Activated CD4-positive, alpha-beta T cell treated with anti-CD3 and anti-CD28 coated beads, Interleukin-2, amount 50 U/mL, for 1 hour (primary cell): Measurements from ENCODE around the gene GNA12.
"Not testable (repeated sequence)": the region's sequence is repeated elsewhere in the genome, so short reads cannot be mapped to it uniquely, and the experiment has no call there.

Experiments used
- DNase-seq: peaks from one replicate; pipeline ENCODE4 v3.0.0-alpha.2; 2020

The GNA12 gene

DNA sequence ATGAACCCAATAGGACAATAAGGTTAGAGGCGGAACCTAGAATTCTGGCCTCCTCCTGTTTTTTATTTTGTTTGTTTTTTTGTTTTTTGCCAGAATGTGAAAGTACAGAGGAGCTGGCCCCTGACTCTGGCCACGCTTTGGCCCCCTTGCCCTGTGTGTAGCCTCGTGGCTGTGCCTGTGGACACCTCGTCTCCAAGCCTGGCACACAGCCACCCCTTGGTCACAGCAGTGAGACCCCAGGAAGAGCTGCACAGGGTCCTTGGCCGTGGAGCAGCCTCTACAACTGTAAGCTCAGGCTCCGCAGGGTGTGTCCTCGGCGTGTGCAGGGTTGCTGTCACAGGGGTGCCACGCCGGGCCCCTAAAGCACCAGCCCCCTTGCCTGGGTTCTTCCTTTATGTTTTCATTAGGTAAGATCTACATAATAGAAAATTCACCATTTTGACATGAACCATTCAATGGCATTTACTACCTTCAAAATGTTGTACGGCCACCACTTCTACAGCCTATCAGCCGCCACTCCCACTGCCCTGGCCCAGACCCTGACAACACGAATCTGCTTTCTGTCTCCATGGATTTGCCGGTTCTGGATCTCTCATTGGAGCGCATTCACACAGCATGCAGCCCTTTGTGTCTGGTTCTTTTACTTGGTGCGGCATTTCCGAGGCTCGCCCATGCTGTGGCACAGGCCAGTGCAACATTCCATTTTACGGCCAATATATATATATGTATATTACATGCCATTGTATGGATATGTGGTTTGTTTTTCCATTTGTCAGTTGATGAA lies 105.2 kb downstream of the GNA12 start:
- no peak for DNase-seq

DNA sequence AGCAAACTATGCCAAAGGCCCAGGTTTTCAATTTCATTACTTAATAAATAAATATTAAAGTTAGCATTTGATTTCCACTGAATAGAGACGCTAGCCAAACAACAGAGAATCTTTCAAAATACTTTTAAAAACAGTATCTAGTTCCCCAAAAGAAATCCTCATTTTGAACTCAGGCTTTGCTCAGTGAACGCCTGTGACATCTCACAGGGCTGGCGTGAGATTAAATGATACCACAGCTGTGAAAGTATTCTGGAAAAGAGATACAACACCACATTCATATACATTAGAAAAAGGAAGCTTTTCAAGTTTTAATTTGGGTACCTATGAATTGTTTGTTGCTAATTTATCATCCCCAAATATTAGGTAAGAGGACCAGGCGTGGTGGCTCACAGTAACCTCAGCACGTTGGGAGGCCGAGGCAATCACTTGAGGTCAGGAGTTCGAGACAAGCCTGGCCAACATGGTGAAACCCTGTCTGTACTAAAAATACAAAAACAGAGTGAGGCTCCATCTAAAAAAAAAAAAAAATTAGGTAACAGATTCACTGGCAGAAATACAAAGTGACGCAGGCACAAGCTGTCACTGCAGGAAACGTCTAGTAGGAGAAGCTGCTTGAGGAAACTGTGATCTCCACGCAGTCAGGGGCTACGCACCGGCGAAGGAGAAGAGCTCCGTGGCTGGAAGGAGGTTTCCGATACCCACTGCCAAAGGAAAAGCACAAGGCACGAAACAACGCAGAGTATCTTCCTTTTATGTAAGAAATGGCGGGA lies 106.2 kb downstream of the GNA12 start:
- DNase-seq, result no peak

DNA sequence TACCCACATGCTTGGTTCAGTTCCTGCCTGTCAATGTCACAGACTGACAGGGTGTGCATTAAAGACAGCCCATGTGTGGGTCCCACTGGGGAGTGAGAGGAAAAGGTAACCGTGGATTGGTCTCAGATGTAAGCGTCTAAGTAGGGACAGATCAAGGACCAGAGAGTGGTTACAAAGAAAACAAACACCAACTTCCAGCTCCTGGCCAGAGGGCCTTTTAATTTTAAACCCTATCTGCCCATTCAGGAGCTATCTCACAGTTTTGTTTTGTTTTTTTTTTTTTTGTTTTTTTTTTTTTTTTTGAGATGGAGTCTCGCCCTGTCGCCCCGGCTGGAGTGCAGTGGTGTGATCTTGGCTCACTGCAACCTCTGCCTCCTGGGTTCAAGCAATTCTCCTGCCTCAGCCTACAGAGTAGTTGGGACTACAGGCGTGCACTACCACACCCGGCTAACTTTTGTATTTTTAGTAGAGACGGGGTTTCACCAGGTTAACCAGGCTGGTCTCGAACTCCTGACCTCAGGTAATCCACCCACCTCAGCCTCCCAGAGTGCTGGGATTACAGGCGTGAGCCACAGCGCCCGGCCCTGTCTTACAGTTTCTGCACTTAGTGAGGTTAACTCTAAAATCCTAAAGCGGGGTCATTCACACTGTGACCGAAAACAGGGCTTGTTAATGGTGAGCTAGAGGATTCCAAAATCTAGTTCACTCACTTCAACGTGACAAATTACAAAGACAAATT lies 106.9 kb downstream of the GNA12 start:
- DNase-seq, result not testable (repeated sequence)

DNA sequence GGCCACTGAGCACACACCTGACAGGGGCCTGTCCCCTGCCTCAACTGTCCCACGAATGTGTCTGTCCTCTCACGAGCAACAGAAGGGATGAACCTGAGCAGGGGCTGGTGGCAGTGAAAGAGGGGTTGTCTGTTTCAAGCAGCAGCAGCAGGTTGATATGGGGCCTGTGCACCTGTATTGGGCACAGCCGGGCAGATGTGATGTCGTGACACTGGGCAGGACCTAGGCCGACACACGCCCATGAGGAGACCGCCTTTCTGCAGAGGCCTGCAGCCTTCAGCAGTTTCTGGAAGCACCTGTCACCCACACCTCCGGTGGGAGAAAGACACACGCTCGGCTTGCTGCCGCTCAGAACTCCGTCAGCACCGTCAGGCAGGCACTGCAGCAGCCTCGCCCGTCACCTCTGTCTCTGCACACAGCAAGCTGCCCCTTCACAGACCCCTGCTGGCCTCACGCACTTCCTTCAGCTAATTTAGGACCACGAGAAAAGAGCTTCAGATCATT lies 107.6 kb downstream of the GNA12 start:
- no peak for DNase-seq

DNA sequence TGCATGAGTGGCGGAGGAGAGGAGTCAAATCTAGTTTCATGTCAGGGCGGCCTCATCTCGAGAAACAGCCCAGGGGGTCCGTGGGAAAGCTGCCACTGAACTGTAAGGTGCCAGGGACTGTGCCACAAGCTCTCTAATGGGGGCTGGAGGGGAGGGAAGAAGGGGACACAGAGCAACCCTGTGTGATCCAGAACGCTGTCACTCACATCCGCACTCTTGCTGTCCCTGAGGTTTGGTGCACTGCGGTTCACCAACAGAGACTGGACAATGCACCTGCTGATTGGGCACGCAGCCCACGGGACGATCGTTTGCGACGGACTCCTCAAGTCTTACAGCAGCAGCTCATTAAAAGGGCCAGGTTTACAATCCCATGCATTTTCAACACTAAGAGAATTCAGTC lies 108.4 kb downstream of the GNA12 start:
- DNase-seq, result no peak

DNA sequence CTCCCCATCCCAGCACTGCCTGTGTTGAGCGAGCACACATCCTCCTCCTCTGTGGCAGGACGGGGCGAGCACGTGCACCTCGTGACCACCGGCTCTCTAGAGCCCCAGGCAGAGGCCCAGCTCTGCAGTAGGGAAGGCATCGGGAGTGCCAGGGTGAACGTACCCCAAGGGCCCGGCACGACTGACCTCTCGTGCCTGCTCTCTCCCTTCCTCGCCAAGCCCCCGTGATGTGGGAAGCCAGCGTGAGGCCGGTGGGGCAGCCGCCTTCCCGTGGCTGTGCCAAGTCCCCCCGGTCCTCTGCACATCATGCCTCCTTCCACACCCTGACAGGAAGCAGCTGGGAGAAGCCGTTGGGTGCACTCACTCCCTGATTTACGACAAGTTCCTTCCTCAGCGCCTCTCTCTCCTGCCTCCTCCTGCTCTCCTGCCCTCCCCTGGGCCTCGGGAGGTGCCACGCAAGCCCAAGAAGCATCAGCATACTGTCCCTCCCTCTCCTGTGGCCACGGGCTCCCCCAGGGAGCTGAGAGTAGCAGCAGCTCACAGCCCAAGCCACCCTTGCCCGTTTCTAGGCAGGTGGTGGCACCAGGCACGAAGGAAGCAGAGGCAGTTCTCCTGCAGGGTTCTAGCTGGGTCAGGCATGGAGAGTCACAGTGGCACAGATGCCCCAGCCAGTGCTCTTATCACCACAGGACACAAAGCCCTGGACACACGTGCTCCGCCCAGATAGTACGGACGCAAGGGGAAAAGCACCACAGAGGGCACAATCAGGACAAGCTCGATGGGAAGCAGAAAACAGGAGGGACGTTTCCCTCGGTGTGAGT lies 109.1 kb downstream of the GNA12 start:
- DNase-seq, result no peak

DNA sequence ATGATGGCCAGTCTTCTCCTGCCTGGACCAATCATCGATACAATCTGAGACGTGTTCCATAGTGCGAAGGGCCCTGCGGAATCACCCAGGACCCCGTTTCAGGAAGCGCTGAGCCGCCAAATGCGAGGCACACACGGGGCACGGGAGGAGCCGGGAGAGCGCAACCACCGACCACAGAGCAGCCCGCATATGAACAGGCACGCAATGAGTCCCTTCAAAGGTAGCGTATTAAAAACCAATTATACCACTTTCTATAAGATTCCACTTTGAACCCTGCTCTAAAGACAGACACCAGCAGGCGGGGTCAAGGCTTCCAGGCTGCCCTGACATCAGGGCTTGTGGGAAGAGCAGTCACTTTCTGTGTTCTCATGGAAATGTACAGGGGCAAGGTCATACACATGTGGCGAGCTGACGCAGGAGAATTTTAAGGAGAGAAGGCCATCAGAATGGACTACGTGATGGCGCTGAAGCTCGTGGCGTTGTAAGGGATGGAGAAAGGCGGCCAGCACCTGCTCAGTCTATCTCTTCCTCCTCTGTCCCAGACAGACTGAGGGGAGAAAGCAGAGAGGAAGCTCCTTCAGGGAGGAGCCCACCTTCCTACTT lies 109.9 kb downstream of the GNA12 start:
- no peak for DNase-seq

DNA sequence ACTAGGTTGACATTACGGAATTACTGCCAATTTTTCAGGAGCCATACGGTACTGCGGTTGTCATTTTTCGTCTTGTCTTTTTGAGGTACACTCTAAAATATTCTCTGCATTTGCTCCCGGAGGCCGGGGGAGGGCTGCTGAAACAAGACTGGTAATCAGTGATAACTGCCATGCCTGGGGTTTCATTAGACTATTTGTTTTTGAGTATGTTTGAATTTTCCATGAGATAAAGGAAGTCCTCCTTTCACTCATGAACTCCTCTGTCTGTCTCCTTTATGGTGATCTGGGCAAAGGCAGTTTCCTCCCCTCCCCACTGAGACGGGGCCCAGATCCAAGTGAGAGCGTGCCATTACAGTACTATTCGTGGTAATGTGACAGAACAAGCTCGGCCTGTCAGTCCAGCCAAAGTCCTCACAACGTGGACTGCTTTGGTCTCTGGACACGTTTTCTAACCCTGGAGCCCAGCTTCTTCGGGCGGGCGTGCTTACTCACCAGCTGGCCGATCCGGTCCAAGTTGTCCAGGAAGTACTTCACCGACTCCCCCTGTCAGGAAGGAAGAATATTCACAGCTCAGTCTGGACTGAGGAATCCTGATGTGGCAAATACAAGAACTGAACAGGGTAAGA lies 111.0 kb downstream of the GNA12 start:
- DNase-seq, result no peak

DNA sequence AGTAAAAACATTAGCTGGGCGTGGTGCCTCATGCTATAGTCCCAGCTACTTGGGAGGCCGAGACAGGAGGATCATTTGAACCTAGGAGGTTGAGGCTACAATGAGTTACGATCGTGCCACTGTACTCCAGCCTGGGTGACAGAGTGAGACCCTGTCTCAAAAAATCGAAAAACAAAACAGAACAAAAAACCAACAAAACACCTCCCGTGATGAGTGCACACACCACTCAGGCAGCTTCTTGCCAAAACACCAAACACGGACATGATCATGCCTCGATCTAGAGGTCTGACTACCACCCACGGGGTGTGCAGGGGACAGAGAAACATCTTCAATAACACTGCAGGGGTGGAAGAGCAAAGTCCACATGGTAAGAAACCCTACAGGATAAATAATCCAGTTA lies 111.7 kb downstream of the GNA12 start:
- no peak for DNase-seq

DNA sequence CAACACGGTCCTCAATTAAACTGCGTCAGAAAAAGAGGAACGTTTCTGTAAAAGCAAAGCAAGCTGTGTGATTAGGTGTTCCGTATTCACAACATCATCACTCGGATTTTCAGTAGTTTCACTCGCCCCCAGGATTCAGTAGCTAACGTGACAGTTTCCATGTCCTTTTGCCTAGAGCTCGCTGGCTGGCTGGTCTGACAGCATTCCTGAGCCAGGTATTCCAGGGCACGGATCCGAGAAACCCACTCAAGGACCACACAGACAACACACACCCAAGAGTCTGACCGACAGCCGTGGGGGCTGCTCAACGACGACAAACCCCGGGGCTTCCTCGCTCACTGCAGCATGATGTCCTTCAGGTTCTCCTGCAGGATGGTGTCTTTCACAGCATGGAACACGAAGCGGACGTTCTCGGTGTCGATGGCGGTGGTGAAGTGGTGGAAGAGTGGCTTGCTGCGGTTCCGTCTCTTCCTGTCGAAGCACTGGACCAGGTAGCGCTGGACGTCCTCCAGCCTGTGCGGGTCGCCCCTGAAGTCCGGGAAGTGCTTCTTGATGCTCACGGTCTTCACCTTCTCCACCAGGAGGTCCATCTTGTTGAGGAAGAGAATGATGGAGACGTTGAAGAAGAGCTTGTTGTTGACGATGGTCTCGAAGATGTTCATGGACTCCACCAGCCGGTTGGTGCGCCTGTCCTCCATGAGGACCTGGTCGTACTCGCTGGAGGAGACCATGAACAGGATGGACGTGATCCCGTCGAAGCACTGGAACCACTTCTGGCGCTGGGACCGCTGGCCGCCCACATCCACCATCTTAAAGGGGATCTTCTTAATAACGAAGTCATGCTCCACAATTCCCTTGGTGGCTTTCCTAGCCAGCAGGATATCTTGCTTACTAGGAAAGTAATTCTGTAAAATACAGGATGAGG lies 113.0 kb downstream of the GNA12 start:
- no peak for DNase-seq

DNA sequence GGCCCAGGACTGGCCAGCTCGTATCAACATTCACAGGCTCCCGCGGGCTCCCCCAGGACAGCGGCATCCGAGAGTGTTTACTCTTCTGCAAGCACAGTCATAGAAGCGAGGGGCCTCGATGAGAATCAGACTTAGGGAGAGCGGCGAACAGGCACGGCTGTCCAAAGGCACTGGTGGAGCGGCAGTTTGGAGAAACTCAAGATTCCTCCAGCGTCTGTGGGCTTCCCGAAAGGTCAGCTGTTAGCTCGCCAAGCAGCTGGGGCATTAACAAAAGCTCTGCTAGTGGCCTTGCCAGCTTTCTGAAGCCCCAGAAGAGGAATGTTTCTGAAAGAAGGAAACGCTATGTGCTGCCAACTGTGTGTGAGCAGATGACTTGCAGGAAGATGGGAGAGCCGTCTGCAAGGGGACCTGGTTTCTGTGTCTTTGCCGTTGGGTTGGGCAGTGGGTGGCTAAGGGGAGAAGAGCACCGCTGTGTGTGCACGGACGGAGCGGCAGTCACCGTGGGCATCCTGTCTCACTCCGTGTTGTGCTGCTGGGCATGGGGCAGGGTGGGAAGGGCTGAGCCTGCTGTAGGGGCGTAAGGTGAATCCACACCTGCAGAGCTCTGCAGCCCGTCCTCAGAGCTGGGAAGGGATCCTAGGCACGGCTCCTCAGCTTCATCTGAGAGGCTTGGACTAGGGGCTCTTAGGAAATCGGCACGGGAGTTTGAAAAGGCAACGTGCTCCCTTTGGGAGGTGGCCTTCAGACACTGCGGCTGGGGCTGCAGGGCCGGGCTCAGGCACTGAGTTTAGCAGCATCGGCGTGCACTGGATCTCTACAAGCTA lies 114.0 kb downstream of the GNA12 start:
- no peak for DNase-seq

DNA sequence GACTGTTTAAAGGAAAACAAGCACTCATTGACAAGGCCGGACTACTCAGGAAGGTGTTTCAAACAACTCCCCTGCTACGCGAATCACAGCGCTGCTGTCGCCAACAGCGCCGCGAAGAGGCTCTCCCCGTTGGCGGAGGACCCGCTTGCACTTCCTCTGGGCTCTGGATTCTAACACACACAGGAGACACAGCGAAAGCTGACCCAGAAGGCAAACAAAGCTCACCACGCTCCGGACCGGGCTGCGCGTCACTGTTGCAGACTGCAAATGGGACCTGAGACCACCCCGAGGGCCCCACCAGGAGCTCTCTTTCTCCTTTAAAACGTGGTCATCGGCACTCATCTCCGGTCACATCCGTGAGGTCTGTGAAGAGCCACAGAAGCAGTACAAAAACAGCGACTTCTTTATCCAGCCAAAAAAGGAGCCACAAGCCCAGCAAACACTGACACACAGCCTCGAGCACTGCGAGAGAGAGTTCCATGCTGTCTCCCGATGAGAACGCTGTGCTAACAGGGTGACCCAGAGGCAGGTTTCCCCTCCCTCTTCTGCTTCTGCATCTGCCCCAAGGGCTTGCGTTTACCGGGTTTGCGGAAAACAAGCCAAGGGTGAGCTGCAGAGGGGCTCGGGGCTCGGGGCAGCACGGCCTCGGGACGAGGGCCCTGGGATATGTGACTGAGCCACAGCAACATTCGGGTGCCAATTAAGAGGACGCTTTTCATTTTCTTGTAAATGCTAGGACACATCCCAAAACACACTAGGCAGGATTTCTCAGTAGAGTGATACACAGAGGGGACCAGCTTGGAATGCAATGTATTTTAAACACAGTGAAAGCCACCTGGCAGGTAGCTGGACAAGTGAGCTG lies 114.8 kb downstream of the GNA12 start:
- DNase-seq, result no peak

DNA sequence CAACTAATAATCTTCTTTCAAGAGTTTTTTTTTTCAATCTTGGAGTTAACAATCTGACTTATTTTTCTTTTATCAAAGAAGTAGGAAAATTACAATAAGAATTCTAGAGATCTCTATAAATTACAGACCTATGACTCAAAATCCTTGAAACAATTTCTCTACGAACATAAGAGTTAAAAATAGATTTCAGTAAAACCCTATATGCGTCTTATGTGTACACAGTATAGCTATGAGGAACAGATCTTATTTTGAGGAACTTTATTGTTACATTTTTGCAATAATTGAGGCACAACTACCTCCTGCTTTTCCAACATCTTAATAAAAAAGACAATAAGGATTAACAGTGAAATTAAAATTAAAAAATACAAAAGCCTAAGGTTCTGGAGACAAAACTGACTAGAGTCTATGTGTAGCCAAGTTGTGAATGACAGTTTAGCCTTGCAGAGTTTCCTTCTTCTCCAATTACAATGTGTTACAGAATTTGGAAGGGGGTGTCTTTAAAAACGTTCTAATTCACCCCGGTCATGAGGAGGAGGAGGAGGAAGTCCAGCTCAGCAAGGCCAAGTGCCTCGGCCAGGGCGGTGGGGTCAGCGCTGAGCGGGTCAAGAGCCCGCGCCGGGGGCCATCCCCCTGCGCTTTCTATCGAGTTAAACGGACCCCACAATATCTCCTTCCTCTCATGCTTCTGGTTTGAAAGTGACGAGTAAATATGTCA lies 115.6 kb downstream of the GNA12 start:
- DNase-seq, result no peak

DNA sequence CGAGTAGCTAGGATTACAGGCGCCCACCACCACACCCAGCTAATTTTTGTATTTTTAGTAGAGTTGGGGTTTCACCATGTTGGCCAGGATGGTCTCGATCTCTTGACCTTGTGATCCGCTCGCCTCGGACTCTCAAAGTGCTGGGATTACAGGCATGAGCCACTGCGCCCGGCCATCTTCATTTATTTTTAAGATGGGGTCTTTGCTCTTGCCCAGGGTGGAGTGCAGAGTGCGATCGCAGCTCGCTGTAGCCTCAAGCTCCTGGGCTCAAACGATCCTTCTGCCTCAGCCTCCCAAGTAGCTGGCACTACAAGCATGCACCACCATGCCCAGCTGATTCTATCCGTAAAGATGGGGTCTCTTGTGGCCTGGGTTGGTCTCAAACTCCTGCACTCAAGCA lies 116.9 kb downstream of the GNA12 start:
- DNase-seq, result not testable (repeated sequence)

DNA sequence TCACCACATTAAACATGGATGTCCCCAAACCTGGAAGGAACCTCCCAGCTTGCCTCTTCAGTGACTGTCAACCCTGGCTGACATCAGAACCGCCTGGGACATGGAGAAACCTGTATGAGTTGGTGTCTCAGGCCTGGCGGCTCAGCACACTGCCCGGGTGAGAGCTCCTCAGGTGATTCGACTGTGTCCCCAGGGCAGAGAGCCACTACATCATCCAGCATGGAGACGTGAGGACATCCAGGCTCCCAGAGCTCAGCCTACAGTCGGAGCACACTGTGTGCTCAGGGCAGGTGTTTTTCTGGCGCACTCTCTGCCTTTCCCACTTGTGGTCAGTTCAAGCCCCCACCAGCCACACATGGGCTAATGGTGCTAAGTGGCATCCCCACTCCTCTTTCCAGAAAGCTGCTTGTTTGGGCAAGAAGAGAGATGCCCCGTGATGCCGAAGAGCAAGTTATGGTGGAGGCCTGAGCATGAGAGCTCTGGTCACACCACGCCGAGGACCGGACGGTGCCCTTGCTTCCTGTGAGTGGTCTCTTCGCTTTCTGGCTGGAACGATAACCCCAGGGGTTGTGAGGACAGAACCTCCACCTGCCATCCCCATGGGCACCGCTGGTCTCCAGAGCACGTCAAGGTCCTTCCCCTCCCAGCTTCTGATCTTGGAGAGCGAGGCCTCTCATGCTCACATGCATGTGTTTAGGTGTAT lies 117.6 kb downstream of the GNA12 start:
- no peak for DNase-seq

DNA sequence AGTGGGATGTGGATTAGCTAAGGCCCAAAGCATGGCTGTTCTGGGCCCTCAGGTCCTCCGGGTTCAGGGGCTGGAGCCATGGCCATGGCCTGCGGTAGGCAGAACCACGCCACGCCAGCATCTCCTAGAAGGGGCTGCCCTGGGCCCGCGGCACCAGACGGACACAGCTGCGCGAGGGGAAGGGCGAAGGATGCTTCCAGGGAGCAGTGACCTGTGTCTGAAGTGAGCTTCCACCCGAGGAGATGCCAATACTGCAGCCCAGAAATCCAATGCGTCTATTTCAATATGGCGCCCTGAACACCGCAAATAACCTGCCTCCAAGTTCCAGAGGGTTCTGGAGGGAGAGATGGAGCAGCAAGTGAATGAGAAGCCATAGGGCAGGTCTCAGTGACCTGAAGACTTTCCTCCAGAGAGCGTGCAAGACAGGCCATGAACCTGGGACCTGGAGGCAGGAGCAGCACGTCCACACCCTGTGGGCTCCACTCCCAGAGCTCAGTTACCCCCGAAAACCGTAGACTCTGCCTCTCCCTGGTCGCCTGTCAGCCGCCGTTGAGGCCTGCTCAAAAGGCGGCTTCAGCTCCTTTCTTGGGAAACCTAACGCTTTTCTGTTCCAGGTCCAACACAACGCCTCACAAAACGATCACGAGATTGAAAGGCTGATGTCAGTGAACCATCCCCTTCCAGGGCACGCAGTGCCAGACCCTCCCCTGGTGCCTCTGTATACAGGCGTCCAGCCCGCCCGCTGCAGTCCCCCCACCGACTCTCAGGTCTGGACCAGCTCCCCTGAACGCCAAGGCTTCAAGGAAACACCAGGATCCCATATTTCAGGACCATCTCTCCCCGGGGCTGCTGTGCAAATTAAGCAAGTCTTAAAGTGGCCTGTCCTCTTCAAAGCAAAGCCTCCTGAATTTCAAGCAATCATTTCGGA lies 118.7 kb downstream of the GNA12 start:
- DNase-seq, result no peak
